Esophagus (tissue), 2 donors: ENCODE data around the gene ATOH8. TPM values are rescaled to one million over a fixed set of nuclear protein-coding genes. Genes with fewer than 3 reads are reported as not detected.

Experiments used
- H3K27ac ChIP-seq, 2 donors: one replicate each; pipeline ENCODE4 v1.5.1; 2013; ENCODE audit warnings: low read depth in 2 of 2, mild to moderate bottlenecking in 2 of 2, inconsistent platforms in 1 of 2, low read length in 1 of 2, moderate library complexity in 1 of 2
- H3K27me3 ChIP-seq, 2 donors: one replicate each; pipeline ENCODE4 v1.6.1; 2013; ENCODE audit warnings: low read length in 2 of 2, control low read depth in 1 of 2, mild to moderate bottlenecking in 1 of 2; ENCODE audit not compliant: insufficient read depth in 2 of 2, control insufficient read depth in 1 of 2
- H3K36me3 ChIP-seq, 2 donors: one replicate each; pipeline ENCODE4 v1.6.1; 2013; ENCODE audit warnings: low read length in 1 of 2; ENCODE audit not compliant: control insufficient read depth in 2 of 2, insufficient read depth in 2 of 2
- H3K4me1 ChIP-seq, 2 donors: one replicate each; pipeline ENCODE4 v1.6.1; 2013; ENCODE audit warnings: low read length in 1 of 2; ENCODE audit not compliant: control insufficient read depth in 2 of 2, insufficient read depth in 2 of 2
- H3K4me3 ChIP-seq, 2 donors: one replicate each; pipeline ENCODE4 v1.5.1; 2013; ENCODE audit warnings: low read length in 2 of 2, mild to moderate bottlenecking in 2 of 2, low read depth in 1 of 2, moderate library complexity in 1 of 2
- H3K9me3 ChIP-seq, 2 donors: one replicate each; pipeline ENCODE4 v1.6.1; 2013; ENCODE audit warnings: mild to moderate bottlenecking in 2 of 2, low read depth in 1 of 2, low read length in 1 of 2, moderate library complexity in 1 of 2; ENCODE audit not compliant: control insufficient read depth in 2 of 2, insufficient read depth in 1 of 2
- WGBS, 2 donors: extraction: QIAGEN DNeasy Blood & Tissue Kit; methylation state at CpG; one replicate each; pipeline ENCODE4 v1.1.7; 2013; 5-methylcytosine and 5-hydroxymethylcytosine counted together
- polyA plus RNA-seq, 2 donors: library from polyadenylated mRNA; stranded (reverse); fragments of 200-250 nt; gene quantifications; one replicate each; pipeline ENCODE4 v1.2.3, GENCODE V29; 2013
- donor health status: healthy with polysubstance abuse.
- donor health status: Bipolar disorder and iron deficiency.

Gene ATOH8
- polyA plus RNA-seq, 2 donors, result 3.0 to 5.9 TPM

- H3K27ac ChIP-seq, result no peak overlapping the region
- 68 to 72% methylated on average over 10 of the region's 10 CpGs for WGBS, 2 donors
These were observed 26.0 kb upstream of the ATOH8 start for GRCh38 chr2:85727798-85728197.

GRCh38 chr2:85728342-85728741 is 25.4 kb upstream of the ATOH8 start:
- Histone ChIP-seq H3K36me3 (no peaks in the 10 kb centered on the region), H3K27me3 (no peaks in the 10 kb centered on the region), H3K4me3 (no peak overlapping the region), H3K9me3 (no peaks in the 10 kb centered on the region), H3K4me1 (peaks cover 2% of the 10 kb centered on the region in 2 donors), H3K27ac (no peak overlapping the region)
- WGBS, 2 donors, result 64 to 70% methylated on average over 5 of the region's 5 CpGs

More at GRCh38 chr2:85727798-85728197, 26.0 kb upstream of the ATOH8 start:
- Histone ChIP-seq H3K4me1 (peaks cover 2% of the 10 kb centered on the region in 2 donors), H3K9me3 (no peaks in the 10 kb centered on the region), H3K36me3 (no peaks in the 10 kb centered on the region), H3K4me3 (no peak overlapping the region), H3K27me3 (no peaks in the 10 kb centered on the region)

GRCh38 chr2:85728883-85729824 is 24.6 kb upstream of the ATOH8 start:
- Histone ChIP-seq H3K9me3 (no peaks in the 10 kb centered on the region), H3K27ac (no peak overlapping the region), H3K27me3 (no peaks in the 10 kb centered on the region), H3K4me1 (peaks cover 2% of the 10 kb centered on the region in 2 donors), H3K4me3 (no peak overlapping the region), H3K36me3 (no peaks in the 10 kb centered on the region)
- WGBS, 2 donors, result 36% methylated on average over 26 of the region's 26 CpGs

- Histone ChIP-seq H3K9me3 (no peaks in the 10 kb centered on the region), H3K27ac (no peak overlapping the region), H3K4me3 (no peak overlapping the region), H3K36me3 (no peaks in the 10 kb centered on the region), H3K27me3 (no peaks in the 10 kb centered on the region), H3K4me1 (peaks cover 2% of the 10 kb centered on the region in 2 donors)
- 85 to 91% methylated on average over 10 of the region's 10 CpGs for WGBS, 2 donors
These were observed 23.8 kb upstream of the ATOH8 start for GRCh38 chr2:85729825-85730510.

GRCh38 chr2:85730686-85731230 is 23.0 kb upstream of the ATOH8 start:
- 81 to 85% methylated on average over 10 of the region's 10 CpGs for WGBS, 2 donors

GRCh38 chr2:85731606-85732005 is 22.2 kb upstream of the ATOH8 start:
- Histone ChIP-seq H3K27me3 (no peaks in the 10 kb centered on the region), H3K36me3 (no peaks in the 10 kb centered on the region), H3K4me1 (peaks cover 2% of the 10 kb centered on the region in 2 donors), H3K27ac (no peak overlapping the region), H3K9me3 (no peaks in the 10 kb centered on the region), H3K4me3 (no peak overlapping the region)
- WGBS, 2 donors, result 57 to 68% methylated on average over 3 of the region's 3 CpGs

More at GRCh38 chr2:85730686-85731230, 23.0 kb upstream of the ATOH8 start:
- Histone ChIP-seq H3K4me3 (no peak overlapping the region), H3K4me1 (peaks cover 2% of the 10 kb centered on the region in 2 donors), H3K27ac (no peak overlapping the region), H3K27me3 (no peaks in the 10 kb centered on the region), H3K36me3 (no peaks in the 10 kb centered on the region), H3K9me3 (no peaks in the 10 kb centered on the region)

- WGBS, 2 donors, result 55 to 73% methylated on average over 1 to 2 of the region's 2 CpGs
- H3K27ac ChIP-seq, result peak overlapping the region in 1 of 2 donors; percentile 27
- H3K4me1 ChIP-seq, result peaks cover 2% of the 10 kb centered on the region in 2 donors
- no peaks in the 10 kb centered on the region for H3K9me3 ChIP-seq
- H3K27me3 ChIP-seq, result no peaks in the 10 kb centered on the region
- no peaks in the 10 kb centered on the region for H3K36me3 ChIP-seq
- H3K4me3 ChIP-seq, result no peak overlapping the region
These were observed 21.2 kb upstream of the ATOH8 start for GRCh38 chr2:85732467-85733120.

- 84 to 89% methylated on average over 18 of the region's 18 CpGs for WGBS, 2 donors
- Histone ChIP-seq H3K4me3 (no peak overlapping the region), H3K4me1 (peaks cover 0 to 2% of the 10 kb centered on the region in 2 donors), H3K36me3 (no peaks in the 10 kb centered on the region), H3K9me3 (no peaks in the 10 kb centered on the region), H3K27ac (no peak overlapping the region), H3K27me3 (no peaks in the 10 kb centered on the region)
These were observed 20.4 kb upstream of the ATOH8 start for GRCh38 chr2:85733121-85733960.
